ENCODE results near the gene WDR18. TPM values are rescaled to one million over a fixed set of nuclear protein-coding genes. Genes with fewer than 3 reads are reported as not detected.

WDR18 gene
- total RNA-seq, 1 experiment from 2014 or later, result 94.7 TPM

- H3K4ac ChIP-seq (ENCODE audit: low read depth, low read length), result no peak overlapping the region
- no peak overlapping the region for H2BK5ac ChIP-seq (ENCODE audit: insufficient read length, low read length)
- no peak for TF ChIP-seq CTCF (conservative IDR thresholded peaks at IDR 0.05)
- H3K9ac ChIP-seq (ENCODE audit: extremely low read depth, insufficient read length, low read length), result no peak overlapping the region
- no peaks in the 10 kb centered on the region for H3K27me3 Mint-ChIP-seq (ENCODE audit: low read depth)
- H3K23ac ChIP-seq (ENCODE audit: insufficient read length, low read depth, low read length), result no peak overlapping the region
- no peak overlapping the region for H3K4me3 Mint-ChIP-seq
- no peak overlapping the region for H3K27ac Mint-ChIP-seq
- no peak for DNase-seq
- H3K9me3 ChIP-seq (ENCODE audit: control insufficient read depth, low read depth, low read length), result no peaks in the 10 kb centered on the region
- H2BK120ac ChIP-seq (ENCODE audit: low read depth, low read length, poor library complexity, severe bottlenecking), result no peak overlapping the region
- no peaks in the 10 kb centered on the region for H4K20me1 ChIP-seq (ENCODE audit: control insufficient read depth, insufficient read depth, insufficient read length)
- peak overlapping the region; percentile 52; the same call in 1 of the 2 replicates for H3K14ac ChIP-seq (ENCODE audit: insufficient read depth, low read length)
- no peak overlapping the region for H3K27ac ChIP-seq (ENCODE audit: insufficient read length, low read depth, low read length)
- H2AFZ ChIP-seq (ENCODE audit: low read length), result no peak overlapping the region
- no peaks in the 10 kb centered on the region; a peak in 1 of 7 replicates for H3K36me3 Mint-ChIP-seq (ENCODE audit: insufficient read depth in 1 of 3, low read depth in 3 of 3)
- H4K91ac ChIP-seq (ENCODE audit: insufficient read length, low read depth, low read length), result no peak overlapping the region
- H2AK5ac ChIP-seq (ENCODE audit: insufficient read length, low read length), result no peak overlapping the region
- H3K79me2 ChIP-seq (ENCODE audit: insufficient read depth, low read length), result no peaks in the 10 kb centered on the region
- peaks cover 3% of the 10 kb centered on the region for H3K23me2 ChIP-seq (ENCODE audit: insufficient read length, low read depth, low read length, poor library complexity, severe bottlenecking)
- no peak overlapping the region for H3K4me2 ChIP-seq (ENCODE audit: insufficient read depth, insufficient read length, low read length)
- H4K8ac ChIP-seq (replicated peaks; ENCODE audit: insufficient read length, low read depth, low read length), result no peak overlapping the region
- H3K4me1 ChIP-seq (ENCODE audit: insufficient read depth, low read length), result no peaks in the 10 kb centered on the region
- H3K56ac ChIP-seq (ENCODE audit: insufficient read length, low read depth, low read length), result no peak overlapping the region
- H3T11ph ChIP-seq (ENCODE audit: low read length), result no peak overlapping the region
- H3K27me3 ChIP-seq (ENCODE audit: insufficient read depth, low read length), result no peaks in the 10 kb centered on the region
- peaks cover 2 to 21% of the 10 kb centered on the region in 2 experiments for H3K4me1 Mint-ChIP-seq
- no CpG with 5 or more reads among the region's 19 CpGs for WGBS (ENCODE audit: extremely low coverage, insufficient read length, low lambda C conversion rate)
- H2BK20ac ChIP-seq (ENCODE audit: low read depth, low read length, poor library complexity, severe bottlenecking), result no peak overlapping the region
- H3K18ac ChIP-seq (ENCODE audit: insufficient read length, low read depth, low read length), result peak overlapping the region; percentile 19
- H3K9me3 Mint-ChIP-seq, result no peaks in the 10 kb centered on the region
- H4K5ac ChIP-seq (ENCODE audit: insufficient read length, low read depth, low read length), result no peak overlapping the region
- no peak overlapping the region for H2BK15ac ChIP-seq (ENCODE audit: low read depth, low read length)
- H3K79me1 ChIP-seq (ENCODE audit: insufficient read depth, low read depth, low read length, poor library complexity, severe bottlenecking), result no peaks in the 10 kb centered on the region
- no peak overlapping the region for H2BK12ac ChIP-seq (ENCODE audit: insufficient read length, low read depth, low read length)
Observed at GRCh38 chr19:979318-979741, 4.8 kb upstream of the WDR18 start.

All from H9 (cell line).